Thyroid gland (tissue), 4 donors: ENCODE results near the gene MOCOS. TPM values are rescaled to one million over a fixed set of nuclear protein-coding genes. Genes with fewer than 3 reads are reported as not detected.

Source experiments
- DNase-seq, 2 donors: peaks; one replicate each; pipeline ENCODE4 v3.0.0-alpha.2; 2019
- H3K27ac ChIP-seq, 3 donors: fragments of 200-600 bp; sonication (generic); 1 replicate in 2 of 3; 2 replicates in 1 of 3; pipeline ENCODE4 v1.5.1; 2016 to 2019; ENCODE audit warnings: mild to moderate bottlenecking in 1 of 3, moderate library complexity in 1 of 3
- H3K27me3 ChIP-seq: fragments of 200-600 bp; sonication (generic); one replicate; pipeline ENCODE4 v1.5.1; 2019
- H3K36me3 ChIP-seq, 2 donors: fragments of 200-600 bp; sonication (generic); one replicate each; pipeline ENCODE4 v1.5.1; 2016 to 2019
- H3K4me1 ChIP-seq, 2 donors: fragments of 200-600 bp; sonication (generic); one replicate each; pipeline ENCODE4 v1.5.1; 2017 to 2019
- H3K4me3 ChIP-seq, 3 donors: fragments of 200-600 bp; sonication (generic); replicated peaks in 1 of 3; 1 replicate in 2 of 3; 2 replicates in 1 of 3; pipeline ENCODE4 v1.5.1; 2016; ENCODE audit warnings: mild to moderate bottlenecking in 1 of 3
- H3K9me3 ChIP-seq: fragments of 200-600 bp; sonication (generic); one replicate; pipeline ENCODE4 v1.5.1; 2017
- POLR2A ChIP-seq, 2 donors: fragments of 450-650 bp; IDR thresholded peaks; one replicate each; pipeline ENCODE4 v1.6.1; 2017; ENCODE audit warnings: antibody characterized with exemption in 2 of 2, mild to moderate bottlenecking in 2 of 2, moderate library complexity in 1 of 2
- WGBS, 2 donors: methylation state at CpG; one replicate each; pipeline ENCODE4 v1.1.5; 2017; 5-methylcytosine and 5-hydroxymethylcytosine counted together
- intact Hi-C: fragments of 100-400 bp; cut with DNase I; formaldehyde crosslinking; loops from one replicate; pipeline ENCODE4 v1.15.1; 2023
- total RNA-seq, 4 donors: library from RNA; depleted of rRNA; stranded (reverse); fragments of >200 nt; gene quantifications; one replicate each; pipeline ENCODE4 v1.2.3, GENCODE V29; 2016
- TF ChIP-seq, protein P1 (sequence below), 6 experiments: fragments of 200-600 bp in 3 of 6; fragments of 450-650 bp in 3 of 6; sonication (generic) in 3 of 6; IDR thresholded peaks; one replicate each; pipeline ENCODE4 v1.5.1; 2016 to 2019; ENCODE audit warnings: antibody characterized with exemption in 6 of 6, mild to moderate bottlenecking in 2 of 6, inconsistent platforms in 1 of 6, moderate library complexity in 1 of 6

MOCOS gene
- total RNA-seq, 4 donors from 2014 or later, result 0.45 to 1.0 (median 0.75) TPM

DNA sequence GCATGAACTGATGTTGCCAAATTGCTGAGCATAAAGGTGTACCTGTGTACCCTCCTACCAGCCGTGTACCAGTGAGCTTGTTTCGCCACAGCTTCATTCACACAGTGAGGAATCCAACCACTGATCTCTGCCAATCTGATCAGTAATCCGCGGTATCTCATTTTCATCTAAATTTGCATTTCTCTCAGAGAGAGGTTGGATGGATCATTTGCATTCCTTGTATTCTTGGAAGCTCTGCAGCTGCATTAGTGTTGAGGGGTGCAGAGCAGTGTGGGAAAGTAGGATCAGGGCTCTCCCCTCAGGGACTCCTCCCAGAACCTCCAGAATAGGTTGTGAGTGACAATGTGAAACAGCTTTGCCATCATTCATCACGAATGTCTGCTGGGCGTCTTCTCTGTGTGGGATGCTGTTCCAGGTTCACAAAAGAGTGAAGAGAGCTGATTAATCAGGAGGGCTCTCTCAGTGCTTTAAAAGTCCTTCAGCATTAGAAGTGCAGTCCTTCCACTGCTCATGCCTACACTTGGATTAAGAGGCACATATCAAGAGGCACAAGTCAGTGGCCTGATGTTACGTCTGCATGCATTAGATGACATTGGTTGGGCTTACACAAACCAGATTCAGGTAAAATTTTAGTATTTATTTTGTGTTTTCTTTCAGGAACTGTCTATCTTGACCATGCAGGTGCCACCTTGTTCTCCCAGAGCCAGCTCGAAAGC lies 7.5 kb downstream of the MOCOS start:
- DNase-seq, result no peak
- no peaks in the 10 kb centered on the region for H3K27me3 ChIP-seq
- TF ChIP-seq, protein P1, sequence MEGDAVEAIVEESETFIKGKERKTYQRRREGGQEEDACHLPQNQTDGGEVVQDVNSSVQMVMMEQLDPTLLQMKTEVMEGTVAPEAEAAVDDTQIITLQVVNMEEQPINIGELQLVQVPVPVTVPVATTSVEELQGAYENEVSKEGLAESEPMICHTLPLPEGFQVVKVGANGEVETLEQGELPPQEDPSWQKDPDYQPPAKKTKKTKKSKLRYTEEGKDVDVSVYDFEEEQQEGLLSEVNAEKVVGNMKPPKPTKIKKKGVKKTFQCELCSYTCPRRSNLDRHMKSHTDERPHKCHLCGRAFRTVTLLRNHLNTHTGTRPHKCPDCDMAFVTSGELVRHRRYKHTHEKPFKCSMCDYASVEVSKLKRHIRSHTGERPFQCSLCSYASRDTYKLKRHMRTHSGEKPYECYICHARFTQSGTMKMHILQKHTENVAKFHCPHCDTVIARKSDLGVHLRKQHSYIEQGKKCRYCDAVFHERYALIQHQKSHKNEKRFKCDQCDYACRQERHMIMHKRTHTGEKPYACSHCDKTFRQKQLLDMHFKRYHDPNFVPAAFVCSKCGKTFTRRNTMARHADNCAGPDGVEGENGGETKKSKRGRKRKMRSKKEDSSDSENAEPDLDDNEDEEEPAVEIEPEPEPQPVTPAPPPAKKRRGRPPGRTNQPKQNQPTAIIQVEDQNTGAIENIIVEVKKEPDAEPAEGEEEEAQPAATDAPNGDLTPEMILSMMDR (IDR thresholded peaks at IDR 0.05), result no peak
- no peak for TF ChIP-seq POLR2A (IDR thresholded peaks at IDR 0.05)
- intact Hi-C loops, result no loop called here
- H3K36me3 ChIP-seq, result no peaks in the 10 kb centered on the region
- H3K4me3 ChIP-seq, result no peak overlapping the region
- 74 to 77% methylated on average over 8 of the region's 8 CpGs for WGBS, 2 donors
- no peak overlapping the region for H3K27ac ChIP-seq
- no peaks in the 10 kb centered on the region for H3K9me3 ChIP-seq
- H3K4me1 ChIP-seq, result no peaks in the 10 kb centered on the region

DNA sequence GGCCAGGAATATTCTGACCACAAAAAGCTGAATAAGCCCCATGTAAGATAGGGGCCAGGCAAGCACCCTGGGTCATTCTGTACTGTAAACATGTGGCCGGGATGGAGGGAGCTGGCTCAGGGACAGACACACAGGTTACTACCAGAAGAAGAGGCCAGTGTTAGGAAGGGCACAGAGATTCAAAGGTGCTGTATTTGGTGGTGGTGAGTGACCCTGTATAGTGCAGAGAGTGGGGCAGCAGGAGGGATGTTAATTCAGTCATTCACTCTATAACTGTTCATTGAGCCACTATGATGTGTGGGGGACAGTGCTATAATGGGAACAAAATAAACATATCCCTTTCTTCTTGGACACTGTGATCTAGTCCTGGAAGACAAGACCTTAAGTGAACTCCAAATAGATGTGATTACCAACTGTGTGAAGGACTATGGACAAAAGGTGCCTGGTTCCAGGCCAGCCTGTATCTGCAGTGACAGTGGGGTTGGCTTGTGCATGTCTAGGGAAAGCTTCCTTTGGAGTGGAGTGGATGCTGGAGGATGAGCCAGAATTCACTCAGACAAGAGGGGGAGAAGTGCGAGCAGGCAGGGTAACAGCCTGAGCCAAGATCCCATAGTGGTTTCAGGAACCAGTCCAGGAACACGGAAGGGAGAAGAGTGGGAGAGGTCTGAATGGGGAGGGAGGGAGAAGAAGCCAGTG lies 8.3 kb downstream of the MOCOS start:
- intact Hi-C loops, result no loop called here
- H3K4me3 ChIP-seq, result no peak overlapping the region
- DNase-seq, result no peak
- no peaks in the 10 kb centered on the region for H3K9me3 ChIP-seq
- no peaks in the 10 kb centered on the region for H3K4me1 ChIP-seq
- WGBS, 2 donors, result 74 to 83% methylated on average over 3 of the region's 3 CpGs
- H3K27ac ChIP-seq, result no peak overlapping the region
- TF ChIP-seq, protein P1 (IDR thresholded peaks at IDR 0.05), result no peak
- no peak for TF ChIP-seq POLR2A (IDR thresholded peaks at IDR 0.05)
- no peaks in the 10 kb centered on the region for H3K27me3 ChIP-seq
- no peaks in the 10 kb centered on the region for H3K36me3 ChIP-seq

DNA sequence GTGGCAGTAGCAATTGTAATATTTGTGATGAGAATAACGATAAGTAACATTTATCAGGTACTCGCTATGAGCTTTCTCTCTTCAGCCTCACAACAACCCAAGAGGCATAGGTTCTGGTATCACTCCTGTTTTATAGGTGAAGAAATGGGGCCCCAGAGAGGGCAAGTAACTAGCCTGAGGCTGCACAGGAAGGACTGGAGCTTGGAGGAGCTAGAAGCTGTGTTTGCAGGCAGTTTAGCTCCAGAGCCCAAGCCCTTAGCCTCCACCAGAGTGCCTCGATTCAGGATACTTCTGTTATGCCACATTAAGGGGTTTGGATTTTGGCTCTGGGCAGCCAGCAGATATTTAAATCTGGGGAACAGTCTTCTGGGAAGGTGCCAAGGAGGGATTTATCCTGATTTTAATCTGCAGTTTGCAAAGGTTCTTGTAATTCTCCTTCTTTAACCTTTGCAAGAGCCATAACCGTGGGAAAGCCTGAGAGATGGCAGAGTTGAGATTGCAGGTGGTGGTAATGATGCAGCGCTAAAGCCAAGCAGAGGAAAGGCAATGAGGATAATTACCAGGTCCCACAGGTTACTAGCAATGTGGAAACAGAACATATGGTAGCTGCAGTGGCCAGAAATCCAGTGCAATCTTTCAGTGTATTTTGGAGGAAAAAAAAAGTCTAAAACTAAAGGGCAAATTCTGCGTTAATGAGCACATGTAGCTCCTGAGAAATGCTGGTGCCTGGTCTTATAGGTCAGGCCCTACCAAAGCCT lies 9.1 kb downstream of the MOCOS start:
- Histone ChIP-seq H3K36me3 (no peaks in the 10 kb centered on the region), H3K27me3 (no peaks in the 10 kb centered on the region), H3K4me3 (no peak overlapping the region), H3K9me3 (no peaks in the 10 kb centered on the region), H3K4me1 (no peaks in the 10 kb centered on the region), H3K27ac (no peak overlapping the region)
- intact Hi-C loops, result no loop called here
- TF ChIP-seq, protein P1 (IDR thresholded peaks at IDR 0.05), result no peak
- TF ChIP-seq POLR2A (IDR thresholded peaks at IDR 0.05), result no peak
- no peak for DNase-seq
- 86% methylated on average over 6 of the region's 6 CpGs for WGBS, 2 donors

DNA sequence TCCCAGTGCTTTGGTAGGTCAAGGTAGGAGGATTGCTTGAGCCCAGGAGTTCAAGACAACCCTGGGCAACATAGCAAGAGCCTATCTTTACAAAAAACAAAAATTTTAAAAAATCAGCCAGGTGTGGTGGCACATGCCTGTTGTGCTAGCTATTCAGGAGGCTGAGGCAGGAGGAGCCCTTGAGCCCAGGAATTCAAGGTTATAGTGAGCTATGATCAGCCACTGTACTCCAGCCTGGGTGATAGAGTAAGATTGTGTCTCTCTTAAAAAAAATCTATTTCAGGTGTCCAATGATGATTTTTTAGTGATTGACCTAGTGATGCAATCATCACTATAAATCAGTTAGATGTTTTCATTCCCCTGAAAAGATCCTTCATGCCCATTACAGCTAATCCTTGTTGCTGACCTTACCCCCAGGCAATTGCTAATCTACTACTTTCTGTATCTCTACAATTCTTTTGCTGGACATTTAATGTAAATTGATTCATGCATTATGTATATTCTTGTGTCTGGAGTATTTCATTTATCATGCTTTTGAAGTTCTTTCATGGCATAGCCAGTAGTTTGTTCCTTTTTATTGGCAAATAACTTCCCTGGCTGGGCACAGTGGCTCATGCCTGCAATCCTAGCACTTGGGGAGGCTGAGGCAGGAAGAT lies 10.3 kb downstream of the MOCOS start:
- Histone ChIP-seq H3K4me3 (no peak overlapping the region), H3K9me3 (no peaks in the 10 kb centered on the region), H3K27me3 (no peaks in the 10 kb centered on the region), H3K27ac (no peak overlapping the region), H3K4me1 (no peaks in the 10 kb centered on the region), H3K36me3 (no peaks in the 10 kb centered on the region)
- intact Hi-C loops, result no loop called here
- TF ChIP-seq, protein P1 (IDR thresholded peaks at IDR 0.05), result no peak
- TF ChIP-seq POLR2A (IDR thresholded peaks at IDR 0.05), result no peak
- DNase-seq, result no peak
